Stimulated activated memory B cell treated with anti-CD40 and anti-IgM and Interleukin-4, amounts not matched to agents 10 μg/mL and 1 μg/mL and 100 μg/mL, for 72 hours (primary cell): ENCODE data around the gene GDF11.
"Not testable (repeated sequence)": the region's sequence is repeated elsewhere in the genome, so short reads cannot be mapped to it uniquely, and the experiment has no call there.

Experiments
- ATAC-seq: fragments of 150-1000 bp; cut with Tn5 transposase; 2 replicates; pipeline ENCODE4 v1.10.0; 2021
- H3K27ac Mint-ChIP-seq: one replicate; pipeline ENCODE4 v1.8.0; 2022; ENCODE audit warnings: mild to moderate bottlenecking, mixed read lengths
- H3K27me3 Mint-ChIP-seq: one replicate; pipeline ENCODE4 v1.8.0; 2022; ENCODE audit warnings: mixed read lengths
- H3K36me3 Mint-ChIP-seq: one replicate; pipeline ENCODE4 v1.8.0; 2022; ENCODE audit warnings: mixed read lengths
- H3K4me1 Mint-ChIP-seq: one replicate; pipeline ENCODE4 v1.8.0; 2022; ENCODE audit warnings: mixed read lengths
- H3K4me3 Mint-ChIP-seq: one replicate; pipeline ENCODE4 v1.8.0; 2022; ENCODE audit warnings: mild to moderate bottlenecking, moderate library complexity, mixed read lengths
- H3K9me3 Mint-ChIP-seq: one replicate; pipeline ENCODE4 v1.8.0; 2022; ENCODE audit warnings: mixed read lengths

GDF11 gene

DNA sequence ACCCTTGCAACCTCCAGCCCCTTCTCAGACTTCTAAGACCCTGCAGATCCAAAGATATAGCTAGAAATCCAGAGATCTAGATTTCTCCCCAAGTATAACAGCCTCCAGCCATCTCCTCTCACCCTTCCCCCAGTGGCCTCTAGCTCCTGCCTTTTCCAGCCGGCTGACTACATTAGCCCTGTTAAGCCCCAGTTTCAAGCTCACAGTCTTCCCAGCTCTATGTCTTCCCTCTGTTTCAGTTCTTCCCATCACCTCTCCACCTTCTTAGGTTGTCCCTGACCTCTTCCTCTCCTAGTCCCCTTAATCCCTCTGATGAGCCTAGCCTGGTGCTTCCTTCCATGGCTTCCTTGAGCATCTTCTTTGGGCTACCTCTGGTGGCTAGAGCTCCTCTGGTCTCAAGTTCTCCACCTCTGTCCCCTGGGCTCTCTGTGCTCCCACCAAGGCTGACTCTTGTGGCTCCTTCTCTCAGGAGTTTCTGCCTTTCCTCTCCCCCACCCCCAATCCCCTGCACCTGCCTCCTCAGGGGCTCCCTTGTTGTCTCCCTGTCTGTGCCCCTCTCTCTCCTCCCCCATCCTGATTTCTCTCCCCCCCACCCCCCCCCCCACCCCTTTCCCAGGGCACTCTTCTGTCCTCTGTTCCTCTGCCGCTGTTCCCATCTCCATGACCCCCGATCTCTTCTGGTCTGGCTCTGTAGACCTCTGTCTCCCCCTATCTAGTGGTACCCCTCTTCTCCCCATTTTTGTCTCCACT is 816 bp upstream of the GDF11 start:
- peaks cover 61% of the 10 kb centered on the region for H3K4me1 Mint-ChIP-seq
- ATAC-seq = no peak
- H3K27ac Mint-ChIP-seq = peak overlapping the region; percentile 78
- H3K9me3 Mint-ChIP-seq = no peaks in the 10 kb centered on the region
- peak overlapping the region; percentile 81 for H3K4me3 Mint-ChIP-seq
- H3K27me3 Mint-ChIP-seq = no peaks in the 10 kb centered on the region
- no peaks in the 10 kb centered on the region for H3K36me3 Mint-ChIP-seq

DNA sequence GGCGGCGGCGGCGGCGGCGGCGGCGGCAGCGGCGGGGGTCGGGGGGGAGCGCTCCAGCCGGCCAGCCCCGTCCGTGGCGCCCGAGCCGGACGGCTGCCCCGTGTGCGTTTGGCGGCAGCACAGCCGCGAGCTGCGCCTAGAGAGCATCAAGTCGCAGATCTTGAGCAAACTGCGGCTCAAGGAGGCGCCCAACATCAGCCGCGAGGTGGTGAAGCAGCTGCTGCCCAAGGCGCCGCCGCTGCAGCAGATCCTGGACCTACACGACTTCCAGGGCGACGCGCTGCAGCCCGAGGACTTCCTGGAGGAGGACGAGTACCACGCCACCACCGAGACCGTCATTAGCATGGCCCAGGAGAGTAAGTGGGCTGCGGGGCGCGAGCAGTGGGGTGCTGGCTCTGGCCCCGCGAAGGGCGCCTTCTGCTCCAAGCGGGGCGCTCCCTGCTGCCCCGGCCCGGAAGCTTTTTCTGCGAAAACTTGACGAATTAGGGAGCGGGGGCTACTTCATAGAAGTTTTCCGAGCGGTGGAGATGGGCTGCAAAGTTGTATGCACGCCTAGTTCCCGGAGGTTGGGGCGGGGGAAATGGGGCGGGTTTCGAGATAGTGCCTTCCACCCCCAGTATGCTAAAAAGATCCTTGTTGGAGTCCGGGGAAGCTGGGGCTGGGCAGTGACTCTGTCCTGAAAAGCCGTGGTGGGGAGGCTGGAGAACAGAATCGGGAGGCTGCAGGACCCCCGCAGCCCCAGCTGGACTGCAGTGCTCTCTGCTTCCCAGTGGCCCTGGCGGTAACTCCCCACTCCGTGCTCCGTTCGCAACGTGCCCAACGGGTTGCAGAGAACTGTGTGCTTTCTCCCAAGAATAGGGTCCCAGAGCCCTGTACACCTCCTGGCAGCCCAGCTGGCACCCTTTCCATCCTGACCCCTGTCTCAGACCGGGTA is 751 bp downstream of the GDF11 start:
- H3K4me1 Mint-ChIP-seq = peaks cover 57% of the 10 kb centered on the region
- no peaks in the 10 kb centered on the region for H3K27me3 Mint-ChIP-seq
- ATAC-seq = peak; percentile 61
- peak overlapping the region; percentile 51 for H3K27ac Mint-ChIP-seq
- no peaks in the 10 kb centered on the region for H3K9me3 Mint-ChIP-seq
- H3K36me3 Mint-ChIP-seq = peaks cover 5% of the 10 kb centered on the region
- peak overlapping the region; percentile 84 for H3K4me3 Mint-ChIP-seq

DNA sequence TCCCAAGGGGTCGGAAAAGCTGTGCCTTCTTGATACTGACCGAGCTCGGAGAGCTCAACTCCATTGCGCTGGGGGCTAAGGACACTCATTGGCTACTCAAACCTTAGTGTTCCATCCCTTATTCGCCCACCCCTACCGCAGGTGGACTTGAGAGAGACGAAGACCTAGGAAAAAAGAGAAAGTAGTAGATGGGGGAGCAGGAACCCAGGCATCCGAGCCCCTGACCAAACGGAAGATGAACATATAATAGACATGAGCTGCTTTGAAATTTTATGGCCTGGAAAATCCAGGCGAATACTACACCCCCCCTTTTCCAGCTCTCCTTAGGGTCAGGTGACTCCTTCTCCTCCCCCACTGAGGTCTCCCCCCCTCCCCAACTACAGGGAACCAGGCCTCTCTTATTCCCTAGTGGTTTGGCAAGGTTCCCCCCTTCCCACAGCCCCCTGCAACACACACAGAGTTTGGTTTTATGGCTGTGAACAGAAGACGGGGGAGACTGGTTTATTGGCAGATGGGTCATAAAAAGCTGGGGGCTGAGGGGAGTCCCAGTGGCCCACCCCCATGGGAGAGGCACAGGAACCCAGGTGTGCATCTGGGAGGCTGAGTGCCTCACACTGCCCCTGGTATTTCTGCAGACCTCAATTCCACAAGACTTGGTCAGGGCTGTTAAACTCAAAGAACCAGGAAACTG is 1.6 kb downstream of the GDF11 start:
- H3K36me3 Mint-ChIP-seq = peaks cover 10% of the 10 kb centered on the region
- H3K4me1 Mint-ChIP-seq = peaks cover 57% of the 10 kb centered on the region
- peak overlapping the region; percentile 51 for H3K27ac Mint-ChIP-seq
- H3K4me3 Mint-ChIP-seq = peak overlapping the region; percentile 84
- no peaks in the 10 kb centered on the region for H3K27me3 Mint-ChIP-seq
- no peaks in the 10 kb centered on the region for H3K9me3 Mint-ChIP-seq
- ATAC-seq = no peak

DNA sequence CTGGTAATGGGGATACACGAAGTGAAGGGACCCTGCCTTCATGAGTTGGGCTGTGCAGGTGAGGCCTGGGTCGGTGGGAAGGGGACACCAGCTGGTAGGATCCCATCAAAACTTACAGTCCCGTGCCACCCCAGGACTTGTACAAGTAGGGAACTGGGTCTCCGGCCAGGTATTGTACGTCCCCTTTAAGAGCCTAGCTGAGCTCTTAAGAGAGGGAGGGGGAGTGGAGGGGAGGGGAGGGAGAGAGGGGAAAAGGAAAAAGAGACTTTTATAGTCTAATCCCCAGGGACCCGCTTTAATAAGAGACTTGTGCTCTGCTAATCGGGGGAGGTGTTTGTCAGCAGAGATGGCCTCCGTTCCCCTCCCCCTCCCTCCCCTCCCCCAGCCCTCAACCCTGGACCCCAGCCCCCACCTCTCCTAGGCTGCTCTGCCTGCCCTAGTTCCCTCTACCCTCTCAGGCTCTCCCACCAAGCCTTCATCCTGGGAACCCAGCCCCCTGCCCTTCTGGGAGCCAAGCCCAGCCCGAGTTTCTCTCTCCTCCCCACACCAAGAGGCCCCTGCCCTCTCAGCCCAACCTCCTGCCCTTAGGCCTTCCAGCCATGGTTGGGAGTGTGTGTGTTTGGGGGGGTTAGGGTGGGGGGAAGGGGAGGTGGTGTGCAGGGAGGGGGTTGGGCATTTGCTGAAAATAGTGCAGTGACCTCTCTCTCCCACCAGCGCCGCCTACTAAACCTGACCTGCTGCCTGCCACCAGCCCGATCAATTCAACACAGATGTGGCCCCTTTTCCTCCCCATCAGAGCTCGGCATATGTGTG is 2.6 kb downstream of the GDF11 start:
- Mint-ChIP-seq H3K36me3 (peaks cover 17% of the 10 kb centered on the region), H3K27me3 (no peaks in the 10 kb centered on the region), H3K9me3 (no peaks in the 10 kb centered on the region), H3K27ac (peak overlapping the region; percentile 26), H3K4me1 (peaks cover 57% of the 10 kb centered on the region), H3K4me3 (peak overlapping the region; percentile 42)
- ATAC-seq = no peak

DNA sequence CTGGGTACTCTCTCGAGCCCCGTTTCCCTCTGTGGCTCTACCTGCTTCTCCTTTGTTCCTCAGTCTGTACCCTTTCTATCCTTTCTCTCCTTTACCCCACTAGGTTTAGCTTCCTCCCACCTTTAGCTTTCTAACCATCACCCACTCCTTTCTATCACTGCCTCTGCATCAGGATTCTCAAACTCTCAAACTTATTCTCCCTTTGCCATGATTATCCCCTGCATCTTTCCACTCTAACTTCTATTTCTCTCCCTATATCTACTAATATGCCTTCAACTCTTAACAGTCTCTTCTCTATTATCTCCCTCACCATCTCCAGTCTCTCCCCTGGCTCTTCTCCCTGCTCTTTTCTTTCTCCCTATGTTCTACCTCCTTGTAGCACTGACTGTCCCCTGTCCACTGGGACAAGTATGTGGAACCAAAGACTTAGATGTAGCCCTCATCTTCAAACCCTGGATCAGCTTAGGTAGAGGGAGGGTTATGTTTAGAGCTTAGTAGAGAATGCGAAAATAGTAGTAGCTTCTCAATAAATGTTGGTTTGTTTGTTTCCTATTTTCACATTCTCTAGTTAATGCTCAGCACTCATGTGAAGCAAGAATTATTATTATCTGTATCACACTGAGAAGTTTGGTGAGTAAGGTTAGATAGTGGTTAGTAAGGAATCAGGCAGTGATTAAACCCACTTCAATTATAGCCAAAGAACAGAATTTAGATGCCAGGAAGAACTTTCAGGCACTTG is 3.4 kb downstream of the GDF11 start:
- Mint-ChIP-seq H3K36me3 (peaks cover 22% of the 10 kb centered on the region), H3K9me3 (no peaks in the 10 kb centered on the region), H3K27ac (peak overlapping the region; percentile 26), H3K27me3 (no peaks in the 10 kb centered on the region), H3K4me3 (peak overlapping the region; percentile 42), H3K4me1 (peaks cover 57% of the 10 kb centered on the region)
- no peak for ATAC-seq

DNA sequence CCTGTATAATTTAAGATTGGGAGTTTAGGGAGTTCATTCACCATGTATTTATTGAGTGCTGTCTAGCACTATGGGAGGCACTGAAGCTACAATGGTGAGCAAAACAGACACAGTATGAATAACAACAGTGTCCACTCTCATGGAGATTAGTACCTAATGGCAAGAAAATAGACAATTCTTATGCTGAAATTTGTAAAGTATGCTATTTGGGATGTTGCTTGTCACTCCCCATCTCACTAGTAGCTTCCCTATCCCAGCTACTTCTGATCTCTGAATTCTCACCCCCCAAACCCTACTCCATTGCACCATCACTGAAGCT is 4.0 kb downstream of the GDF11 start:
- Mint-ChIP-seq H3K27ac (peak overlapping the region; percentile 26), H3K4me3 (no peak overlapping the region), H3K36me3 (peaks cover 22% of the 10 kb centered on the region), H3K27me3 (no peaks in the 10 kb centered on the region), H3K4me1 (peaks cover 55% of the 10 kb centered on the region), H3K9me3 (no peaks in the 10 kb centered on the region)
- no peak for ATAC-seq

DNA sequence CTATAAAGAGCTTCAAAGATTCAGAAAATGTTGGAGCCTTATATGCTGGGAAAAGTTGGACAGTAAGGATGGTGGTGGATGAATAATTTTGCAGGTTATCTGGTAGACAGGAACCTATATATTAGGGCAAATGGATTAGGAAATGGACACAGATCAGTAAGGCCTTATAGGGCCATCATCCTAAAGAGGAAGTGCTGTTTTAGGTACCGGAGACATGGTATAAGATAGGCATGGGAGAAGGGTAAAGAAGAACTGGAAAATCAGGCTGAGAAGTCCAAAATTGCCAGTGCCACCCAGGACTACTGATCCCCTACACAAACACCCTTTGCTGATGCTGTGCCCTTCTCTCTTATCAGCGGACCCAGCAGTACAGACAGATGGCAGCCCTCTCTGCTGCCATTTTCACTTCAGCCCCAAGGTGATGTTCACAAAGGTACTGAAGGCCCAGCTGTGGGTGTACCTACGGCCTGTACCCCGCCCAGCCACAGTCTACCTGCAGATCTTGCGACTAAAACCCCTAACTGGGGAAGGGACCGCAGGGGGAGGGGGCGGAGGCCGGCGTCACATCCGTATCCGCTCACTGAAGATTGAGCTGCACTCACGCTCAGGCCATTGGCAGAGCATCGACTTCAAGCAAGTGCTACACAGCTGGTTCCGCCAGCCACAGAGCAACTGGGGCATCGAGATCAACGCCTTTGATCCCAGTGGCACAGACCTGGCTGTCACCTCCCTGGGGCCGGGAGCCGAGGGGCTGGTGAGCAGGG is 5.5 kb downstream of the GDF11 start:
- peak overlapping the region; percentile 26 for H3K27ac Mint-ChIP-seq
- peaks cover 22% of the 10 kb centered on the region for H3K36me3 Mint-ChIP-seq
- no peak overlapping the region for H3K4me3 Mint-ChIP-seq
- no peaks in the 10 kb centered on the region for H3K9me3 Mint-ChIP-seq
- peaks cover 42% of the 10 kb centered on the region for H3K4me1 Mint-ChIP-seq
- no peak for ATAC-seq
- H3K27me3 Mint-ChIP-seq = no peaks in the 10 kb centered on the region

DNA sequence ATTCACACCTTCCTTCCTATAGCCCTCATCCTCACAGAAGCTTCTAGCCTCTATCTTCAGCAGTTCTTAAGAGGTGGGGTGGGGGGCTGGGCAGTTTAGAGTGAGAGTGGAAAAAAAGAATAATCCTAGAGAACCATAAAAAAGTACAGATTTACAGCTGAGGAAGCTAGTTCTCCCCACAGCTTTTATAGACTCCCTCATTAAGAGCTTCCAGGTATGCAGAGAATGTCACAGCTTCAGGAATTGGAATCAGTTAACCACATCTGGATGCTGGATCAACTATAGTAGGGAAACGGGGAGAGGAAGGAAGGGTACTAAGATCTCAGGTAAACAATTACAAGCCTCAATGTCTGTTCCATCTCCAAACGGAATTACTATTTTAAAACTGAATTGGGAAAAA is 12.3 kb downstream of the GDF11 start:
- Mint-ChIP-seq H3K9me3 (no peaks in the 10 kb centered on the region), H3K4me1 (peaks cover 7% of the 10 kb centered on the region), H3K36me3 (peaks cover 41% of the 10 kb centered on the region), H3K4me3 (no peak overlapping the region), H3K27me3 (no peaks in the 10 kb centered on the region), H3K27ac (peak overlapping the region; percentile 39)
- no peak for ATAC-seq

DNA sequence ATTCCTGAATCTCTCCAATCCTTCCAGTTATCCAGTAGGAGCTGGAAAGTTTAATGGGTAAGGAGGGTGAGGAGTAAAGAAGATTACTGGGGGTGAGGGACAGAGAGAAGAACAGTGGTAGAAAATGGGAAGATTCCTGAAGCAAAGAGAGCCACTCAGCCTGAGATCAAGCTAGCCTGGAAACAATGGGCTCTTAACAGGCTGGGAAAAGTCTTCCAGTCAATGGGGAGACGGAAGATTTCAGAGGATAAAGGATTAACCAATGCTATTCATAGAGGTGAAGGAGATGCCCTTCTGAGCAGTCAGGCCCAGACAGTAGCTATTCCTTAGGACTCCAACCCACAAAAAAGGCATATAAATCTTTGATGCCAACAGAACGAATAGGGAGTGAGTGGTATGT is 14.8 kb downstream of the GDF11 start:
- Mint-ChIP-seq H3K27ac (peak overlapping the region; percentile 50), H3K4me3 (no peak overlapping the region), H3K36me3 (peaks cover 48% of the 10 kb centered on the region), H3K4me1 (peaks cover 7% of the 10 kb centered on the region), H3K27me3 (no peaks in the 10 kb centered on the region), H3K9me3 (no peaks in the 10 kb centered on the region)
- no peak for ATAC-seq

DNA sequence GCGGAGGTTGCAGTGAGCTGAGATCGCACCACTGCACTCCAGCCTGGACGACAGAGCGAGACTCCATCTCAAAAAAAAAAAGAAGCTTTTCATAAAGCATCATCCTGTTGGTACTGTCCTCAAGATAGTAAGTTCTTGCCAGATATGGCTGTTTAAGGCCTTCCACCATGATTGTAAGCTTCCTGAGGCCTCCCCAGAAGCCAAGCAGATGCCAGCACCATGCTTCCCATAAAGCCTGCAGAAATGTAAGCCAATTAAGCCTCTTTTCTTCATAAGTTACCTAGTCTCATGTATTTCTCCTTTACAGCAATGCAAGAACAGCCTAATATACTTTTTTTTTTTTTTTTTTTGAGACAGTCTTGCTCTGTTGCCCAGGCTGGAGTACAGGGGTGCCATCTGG is 15.7 kb downstream of the GDF11 start:
- H3K9me3 Mint-ChIP-seq, H3K27ac Mint-ChIP-seq, H3K4me3 Mint-ChIP-seq, H3K4me1 Mint-ChIP-seq, ATAC-seq, H3K27me3 Mint-ChIP-seq: not testable (repeated sequence)
- H3K36me3 Mint-ChIP-seq = peaks cover 48% of the 10 kb centered on the region

DNA sequence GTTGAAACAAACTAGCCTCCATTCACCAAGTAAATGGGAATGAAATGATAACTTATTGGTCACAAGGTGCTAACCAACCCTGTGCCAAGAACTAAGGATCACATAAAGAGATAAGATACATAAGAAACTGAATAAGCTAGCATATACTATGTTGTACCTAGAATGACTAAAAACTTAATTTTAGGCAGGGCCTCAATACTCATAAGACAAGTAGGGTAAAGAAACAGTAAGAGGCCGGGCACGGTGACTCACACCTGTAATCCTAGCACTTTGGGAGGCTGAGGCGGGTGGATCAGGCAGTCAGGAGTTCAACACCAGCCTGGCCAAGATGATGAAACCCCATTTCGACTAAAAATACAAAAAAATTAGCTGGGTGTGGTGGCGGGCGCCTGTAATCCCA is 17.7 kb downstream of the GDF11 start:
- H3K9me3 Mint-ChIP-seq = no peaks in the 10 kb centered on the region
- no peak overlapping the region for H3K4me3 Mint-ChIP-seq
- peaks cover 3% of the 10 kb centered on the region for H3K4me1 Mint-ChIP-seq
- no peak for ATAC-seq
- no peaks in the 10 kb centered on the region for H3K27me3 Mint-ChIP-seq
- H3K27ac Mint-ChIP-seq = no peak overlapping the region
- H3K36me3 Mint-ChIP-seq = peaks cover 37% of the 10 kb centered on the region

DNA sequence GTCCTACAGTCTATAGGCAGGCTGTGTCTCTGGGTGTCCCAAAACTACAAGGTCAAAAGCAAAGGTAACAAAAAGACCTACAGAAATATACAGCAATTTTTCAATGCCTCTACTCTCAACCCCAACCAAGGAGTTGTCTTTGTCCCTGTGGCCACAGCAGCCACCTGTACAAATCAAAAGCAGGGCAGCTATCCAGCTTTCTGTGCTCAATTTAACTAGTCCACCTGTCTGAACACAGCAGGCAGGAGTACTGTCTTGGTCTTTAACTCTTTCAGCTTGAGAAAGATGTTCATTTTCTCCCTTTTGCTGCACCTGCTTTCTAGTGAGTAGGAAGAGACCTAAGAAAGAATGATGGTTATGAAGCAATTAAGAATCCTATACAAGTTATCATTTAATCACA is 19.7 kb downstream of the GDF11 start:
- no peaks in the 10 kb centered on the region for H3K27me3 Mint-ChIP-seq
- no peaks in the 10 kb centered on the region for H3K4me1 Mint-ChIP-seq
- no peaks in the 10 kb centered on the region for H3K9me3 Mint-ChIP-seq
- no peak overlapping the region for H3K4me3 Mint-ChIP-seq
- no peak overlapping the region for H3K27ac Mint-ChIP-seq
- no peak for ATAC-seq
- peaks cover 38% of the 10 kb centered on the region for H3K36me3 Mint-ChIP-seq

DNA sequence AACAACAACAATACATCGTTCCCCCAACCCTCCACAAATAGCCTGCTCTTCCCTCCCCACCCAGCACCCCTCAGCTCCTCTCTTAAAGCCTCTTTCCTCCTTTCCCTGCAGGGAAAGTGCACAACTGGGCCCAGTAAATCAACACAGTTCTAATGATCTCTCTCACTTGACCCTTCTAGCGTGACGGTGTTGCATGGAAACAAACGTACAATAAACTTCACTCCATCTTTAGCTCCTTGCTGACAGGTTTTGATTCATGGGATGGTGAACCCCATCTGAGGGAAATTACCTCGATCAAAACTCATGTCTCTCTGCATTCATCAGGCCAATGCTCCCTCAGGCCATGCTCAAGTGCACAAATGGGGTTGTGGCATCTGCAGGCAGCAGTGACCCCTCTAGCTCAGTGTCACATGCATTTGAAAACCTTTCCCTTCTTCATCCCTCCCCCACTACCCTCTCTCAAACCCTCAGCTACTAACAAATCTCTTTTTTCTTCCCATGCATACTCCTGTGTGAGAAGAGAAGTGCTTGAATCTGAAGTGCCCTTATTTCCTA is 22.9 kb downstream of the GDF11 start:
- no peaks in the 10 kb centered on the region for H3K4me1 Mint-ChIP-seq
- no peak overlapping the region for H3K4me3 Mint-ChIP-seq
- ATAC-seq = no peak
- H3K36me3 Mint-ChIP-seq = peaks cover 28% of the 10 kb centered on the region
- H3K27ac Mint-ChIP-seq = no peak overlapping the region
- no peaks in the 10 kb centered on the region for H3K9me3 Mint-ChIP-seq
- no peaks in the 10 kb centered on the region for H3K27me3 Mint-ChIP-seq
